Measurements from ENCODE around the gene ARNT2.

Gene ARNT2

GRCh38 chr15:80480171-80480811 is 76.1 kb downstream of the ARNT2 start:
- no peaks in the 10 kb centered on the region for H3K27me3 ChIP-seq (replicated peaks; ENCODE audit: control insufficient read depth, insufficient read depth, low read length)
- TF ChIP-seq CTCF (IDR thresholded peaks at IDR 0.05; ENCODE audit: insufficient read depth, low read length, poor library complexity, severe bottlenecking): no peak
- H3K36me3 ChIP-seq (ENCODE audit: control insufficient read depth, insufficient read depth, low read length): no peaks in the 10 kb centered on the region
- H3K4me3 ChIP-seq (replicated peaks; ENCODE audit: low read depth, low read length): no peak overlapping the region
- DNase-seq (ENCODE audit: extremely low read depth, insufficient read length): no peak

- Histone ChIP-seq H3K4me3 (replicated peaks; ENCODE audit: low read depth, low read length) (no peak overlapping the region), H3K36me3 (ENCODE audit: control insufficient read depth, insufficient read depth, low read length) (no peaks in the 10 kb centered on the region), H3K27me3 (replicated peaks; ENCODE audit: control insufficient read depth, insufficient read depth, low read length) (no peaks in the 10 kb centered on the region)
- no peak for TF ChIP-seq CTCF (IDR thresholded peaks at IDR 0.05; ENCODE audit: insufficient read depth, low read length, poor library complexity, severe bottlenecking)
- DNase-seq (ENCODE audit: extremely low read depth, insufficient read length): no peak
Measured at GRCh38 chr15:80480909-80481308, 76.7 kb downstream of the ARNT2 start.

DNA sequence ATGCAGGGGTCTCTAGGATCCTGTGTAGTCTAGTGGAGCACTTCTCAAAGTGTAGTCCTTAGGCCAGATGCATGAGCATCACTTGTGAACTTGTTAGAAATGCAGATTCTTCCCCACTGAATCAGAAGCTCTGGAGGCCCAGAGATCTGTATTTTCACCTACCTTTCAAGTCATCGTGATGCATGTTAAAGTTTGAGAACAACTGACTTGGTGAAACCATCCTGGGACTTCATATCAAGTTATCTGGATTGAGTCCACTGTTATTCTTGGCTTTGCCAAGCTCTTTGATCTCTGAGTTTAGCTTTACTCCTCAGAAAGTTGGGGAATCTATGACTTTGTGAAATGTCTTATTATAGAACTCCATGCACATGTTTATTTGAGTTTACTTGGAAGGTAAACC is 78.5 kb downstream of the ARNT2 start:
- no peaks in the 10 kb centered on the region for H3K27me3 ChIP-seq (replicated peaks; ENCODE audit: control insufficient read depth, insufficient read depth, low read length)
- no peak for DNase-seq (ENCODE audit: extremely low read depth, insufficient read length)
- H3K4me3 ChIP-seq (replicated peaks; ENCODE audit: low read depth, low read length): no peak overlapping the region
- TF ChIP-seq CTCF (IDR thresholded peaks at IDR 0.05; ENCODE audit: insufficient read depth, low read length, poor library complexity, severe bottlenecking): no peak
- no peaks in the 10 kb centered on the region for H3K36me3 ChIP-seq (ENCODE audit: control insufficient read depth, insufficient read depth, low read length)

GRCh38 chr15:80483725-80484161 is 79.6 kb downstream of the ARNT2 start:
- TF ChIP-seq CTCF (IDR thresholded peaks at IDR 0.05; ENCODE audit: insufficient read depth, low read length, poor library complexity, severe bottlenecking): no peak
- Histone ChIP-seq H3K27me3 (replicated peaks; ENCODE audit: control insufficient read depth, insufficient read depth, low read length) (no peaks in the 10 kb centered on the region), H3K4me3 (replicated peaks; ENCODE audit: low read depth, low read length) (no peak overlapping the region), H3K36me3 (ENCODE audit: control insufficient read depth, insufficient read depth, low read length) (no peaks in the 10 kb centered on the region)
- DNase-seq (ENCODE audit: extremely low read depth, insufficient read length): no peak

- Histone ChIP-seq H3K27me3 (replicated peaks; ENCODE audit: control insufficient read depth, insufficient read depth, low read length) (no peaks in the 10 kb centered on the region), H3K36me3 (ENCODE audit: control insufficient read depth, insufficient read depth, low read length) (no peaks in the 10 kb centered on the region), H3K4me3 (replicated peaks; ENCODE audit: low read depth, low read length) (no peak overlapping the region)
- DNase-seq (ENCODE audit: extremely low read depth, insufficient read length): no peak
- TF ChIP-seq CTCF (IDR thresholded peaks at IDR 0.05; ENCODE audit: insufficient read depth, low read length, poor library complexity, severe bottlenecking): no peak
Measured at GRCh38 chr15:80484333-80484864, 80.2 kb downstream of the ARNT2 start.
